MM.1S (cell line): ENCODE results near the gene RALGPS2.

Source experiments
- DNase-seq: peaks from one replicate; pipeline ENCODE4 v3.0.0-alpha.2; 2015
- H2AFZ ChIP-seq: fragments of 300-600 bp; sonication (generic); 2 replicates; pipeline ENCODE4 v1.6.0; 2016; ENCODE audit warnings: antibody characterized with exemption, low read length
- H3F3A ChIP-seq: fragments of 300-600 bp; sonication (generic); 2 replicates; pipeline ENCODE4 v1.6.1; 2016; ENCODE audit warnings: mild to moderate bottlenecking, antibody characterized with exemption, low read length, moderate library complexity, mixed read lengths; ENCODE audit not compliant: insufficient read depth
- H3K27ac ChIP-seq: fragments of 300-600 bp; sonication (generic); 2 replicates; pipeline ENCODE4 v1.5.1; 2016; ENCODE audit warnings: mild to moderate bottlenecking, low read length
- H3K27me3 ChIP-seq: fragments of 300-600 bp; sonication (generic); replicated peaks from 2 replicates; pipeline ENCODE4 v1.6.0; 2016; ENCODE audit warnings: low read length; ENCODE audit not compliant: insufficient read depth
- H3K36me3 ChIP-seq: fragments of 300-600 bp; sonication (generic); replicated peaks from 2 replicates; pipeline ENCODE4 v1.6.1; 2016; ENCODE audit warnings: mild to moderate bottlenecking, low read length, mixed read lengths; ENCODE audit not compliant: insufficient read depth
- H3K4me1 ChIP-seq: fragments of 300-600 bp; sonication (generic); 2 replicates; pipeline ENCODE4 v1.6.1; 2016; ENCODE audit warnings: low read length, mixed read lengths
- H3K4me2 ChIP-seq: fragments of 300-600 bp; sonication (generic); 2 replicates; pipeline ENCODE4 v1.6.0; 2016; ENCODE audit warnings: low read depth, low read length
- H3K4me3 ChIP-seq: fragments of 300-600 bp; sonication (generic); 2 replicates; pipeline ENCODE4 v1.5.1; 2016; ENCODE audit warnings: low read length, mixed read lengths
- H3K79me2 ChIP-seq: fragments of 300-600 bp; sonication (generic); 2 replicates; pipeline ENCODE4 v1.6.1; 2016; ENCODE audit warnings: mixed run types, low read length, mixed read lengths
- H3K9ac ChIP-seq: fragments of 300-600 bp; sonication (generic); 2 replicates; pipeline ENCODE4 v1.6.1; 2016; ENCODE audit warnings: low read length, mixed read lengths
- H3K9me2 ChIP-seq: fragments of 300-600 bp; sonication (generic); replicated peaks from 2 replicates; pipeline ENCODE4 v1.6.1; 2016; ENCODE audit warnings: mild to moderate bottlenecking, low read length, mixed read lengths; ENCODE audit not compliant: insufficient read depth
- H3K9me3 ChIP-seq: fragments of 300-600 bp; sonication (generic); replicated peaks from 2 replicates; pipeline ENCODE4 v1.6.1; 2016; ENCODE audit warnings: mild to moderate bottlenecking, low read length, mixed read lengths; ENCODE audit not compliant: insufficient read depth
- H4K20me1 ChIP-seq: fragments of 300-600 bp; sonication (generic); 2 replicates; pipeline ENCODE4 v1.6.1; 2016; ENCODE audit warnings: mild to moderate bottlenecking, low read length, moderate library complexity, mixed read lengths; ENCODE audit not compliant: insufficient read depth
- EZH2 ChIP-seq: fragments of 300-600 bp; sonication (generic); optimal IDR thresholded peaks from 2 replicates; pipeline ENCODE3; 2017; ENCODE audit warnings: low read depth, mild to moderate bottlenecking, antibody characterized with exemption, low read length, mixed read lengths
- EZH2phosphoT487 ChIP-seq: fragments of 300-600 bp; sonication (generic); IDR thresholded peaks from 2 replicates; pipeline ENCODE4 v1.6.1; 2018; ENCODE audit warnings: antibody characterized with exemption, low read length
- TF ChIP-seq, protein P1 (sequence below): fragments of 300-600 bp; sonication (generic); IDR thresholded peaks from 2 replicates; pipeline ENCODE4 v1.5.1; 2016; ENCODE audit warnings: antibody characterized with exemption, low read length, mixed read lengths

RALGPS2 gene

DNA sequence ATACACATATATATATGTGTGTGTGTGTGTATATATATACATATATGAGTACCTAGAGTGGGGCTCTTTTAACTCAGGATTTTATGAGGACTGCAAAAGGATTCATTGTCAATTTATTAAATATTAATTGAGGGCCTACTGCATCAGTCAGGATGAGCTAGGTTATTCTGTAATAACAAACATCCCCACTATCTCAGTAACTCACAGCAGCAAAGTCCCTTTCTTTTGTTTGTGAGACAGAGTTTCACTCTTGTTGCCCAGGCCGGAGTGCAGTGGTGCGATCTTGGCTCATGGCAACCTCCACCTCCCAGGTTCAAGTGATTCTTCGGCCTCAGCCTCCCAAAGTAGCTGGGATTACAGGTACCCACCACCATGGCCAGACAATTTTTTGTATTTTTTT, 236.8 kb downstream of the RALGPS2 start:
- no peaks in the 10 kb centered on the region for H4K20me1 ChIP-seq
- H3K4me2 ChIP-seq, result no peak overlapping the region
- no peak overlapping the region for H2AFZ ChIP-seq
- H3K4me1 ChIP-seq, result 0 out of 2 replicates have a peak, but pooled peaks cover 3% of the 10 kb centered on the region
- TF ChIP-seq EZH2phosphoT487 (no peak), EZH2 (no peak)
- TF ChIP-seq, protein P1, sequence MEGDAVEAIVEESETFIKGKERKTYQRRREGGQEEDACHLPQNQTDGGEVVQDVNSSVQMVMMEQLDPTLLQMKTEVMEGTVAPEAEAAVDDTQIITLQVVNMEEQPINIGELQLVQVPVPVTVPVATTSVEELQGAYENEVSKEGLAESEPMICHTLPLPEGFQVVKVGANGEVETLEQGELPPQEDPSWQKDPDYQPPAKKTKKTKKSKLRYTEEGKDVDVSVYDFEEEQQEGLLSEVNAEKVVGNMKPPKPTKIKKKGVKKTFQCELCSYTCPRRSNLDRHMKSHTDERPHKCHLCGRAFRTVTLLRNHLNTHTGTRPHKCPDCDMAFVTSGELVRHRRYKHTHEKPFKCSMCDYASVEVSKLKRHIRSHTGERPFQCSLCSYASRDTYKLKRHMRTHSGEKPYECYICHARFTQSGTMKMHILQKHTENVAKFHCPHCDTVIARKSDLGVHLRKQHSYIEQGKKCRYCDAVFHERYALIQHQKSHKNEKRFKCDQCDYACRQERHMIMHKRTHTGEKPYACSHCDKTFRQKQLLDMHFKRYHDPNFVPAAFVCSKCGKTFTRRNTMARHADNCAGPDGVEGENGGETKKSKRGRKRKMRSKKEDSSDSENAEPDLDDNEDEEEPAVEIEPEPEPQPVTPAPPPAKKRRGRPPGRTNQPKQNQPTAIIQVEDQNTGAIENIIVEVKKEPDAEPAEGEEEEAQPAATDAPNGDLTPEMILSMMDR, result no peak
- H3K9ac ChIP-seq, result no peak overlapping the region
- no peaks in the 10 kb centered on the region for H3K79me2 ChIP-seq
- no peaks in the 10 kb centered on the region for H3K9me3 ChIP-seq
- H3K36me3 ChIP-seq, result no peaks in the 10 kb centered on the region
- H3K27me3 ChIP-seq, result no peaks in the 10 kb centered on the region
- no peaks in the 10 kb centered on the region for H3K9me2 ChIP-seq
- H3F3A ChIP-seq, result no peaks in the 10 kb centered on the region
- no peak overlapping the region for H3K4me3 ChIP-seq
- DNase-seq, result no peak
- H3K27ac ChIP-seq, result no peak overlapping the region

DNA sequence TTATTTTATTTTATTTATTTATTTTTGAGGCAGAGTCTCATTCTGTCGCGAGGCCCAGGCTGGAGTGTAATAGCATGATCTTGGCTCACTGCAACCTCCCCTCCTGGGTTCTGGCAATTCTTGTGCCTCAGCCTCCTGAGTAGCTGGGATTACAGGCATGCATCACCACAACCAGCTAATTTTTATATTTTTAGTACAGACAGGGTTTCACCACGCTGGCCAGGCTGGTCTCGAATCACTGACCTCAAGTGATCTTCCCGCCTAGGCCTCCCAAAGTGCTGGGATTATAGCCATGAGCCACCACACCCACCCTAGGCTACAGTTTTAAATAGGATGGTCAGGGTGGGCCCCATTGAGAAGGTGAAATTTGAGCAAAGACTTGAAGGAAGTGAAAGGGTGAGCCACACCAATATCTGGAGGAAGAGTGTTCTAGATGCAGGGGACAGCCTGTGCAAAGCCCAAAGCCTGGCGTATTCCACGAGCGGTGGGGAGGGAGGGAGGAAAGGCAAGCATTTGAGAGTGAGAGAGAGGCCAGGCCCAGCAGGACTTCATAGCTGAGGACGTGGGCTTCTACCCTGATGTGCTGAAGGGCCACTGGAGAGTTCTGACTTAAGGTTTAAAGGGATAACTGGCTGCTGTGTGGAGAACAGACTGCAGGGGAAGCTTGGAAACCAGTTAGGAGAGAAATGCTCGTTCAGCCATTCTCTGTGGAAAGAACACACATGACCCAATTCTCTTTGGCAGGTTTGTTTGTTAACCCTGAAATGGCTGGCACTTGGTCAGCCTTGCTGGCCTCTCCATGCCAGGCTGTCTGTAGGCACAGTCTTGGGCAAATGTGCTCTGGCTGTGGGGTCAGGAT, 238.0 kb downstream of the RALGPS2 start:
- TF ChIP-seq EZH2phosphoT487 (no peak), EZH2 (no peak)
- TF ChIP-seq, protein P1, result no peak

DNA sequence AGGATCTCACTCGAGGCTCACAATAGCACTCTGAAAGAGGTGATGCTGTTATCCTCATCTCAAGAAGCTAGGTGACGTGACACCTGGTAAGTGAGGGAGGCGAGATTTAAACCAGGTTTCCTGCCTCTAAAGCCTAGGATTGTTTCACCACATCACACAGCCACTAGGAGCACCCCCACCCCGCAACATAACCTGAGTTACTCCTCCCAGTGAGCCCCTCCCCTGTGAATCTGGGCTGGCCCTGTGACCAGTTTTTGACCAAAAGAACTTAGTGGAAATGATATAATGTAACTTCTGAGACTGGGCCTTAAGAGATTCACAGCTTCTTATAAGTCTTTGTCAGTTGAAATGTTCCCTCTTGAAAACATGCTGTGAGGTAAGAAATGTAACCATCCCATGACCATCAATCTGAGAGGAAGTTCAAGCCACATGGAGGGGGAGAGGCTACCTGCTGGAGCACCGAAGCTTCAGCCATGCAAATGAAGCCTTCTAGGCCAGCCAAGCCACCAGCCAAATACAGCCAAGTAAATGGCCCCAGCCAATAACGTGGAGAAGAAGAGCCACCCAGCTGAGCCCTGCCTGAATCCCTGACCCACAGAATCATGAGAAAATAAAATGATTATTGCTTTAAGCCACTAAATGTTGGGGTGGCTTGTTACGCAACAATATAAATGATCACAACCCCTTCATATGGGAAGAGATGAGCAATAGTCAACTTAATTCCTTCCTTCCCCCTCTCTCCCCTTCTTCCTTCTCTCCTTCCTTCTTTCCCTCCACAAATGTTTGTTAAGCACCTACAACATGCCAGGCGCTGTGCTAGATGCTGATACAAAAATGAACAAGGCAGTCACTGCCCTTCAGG, 239.7 kb downstream of the RALGPS2 start:
- H3K79me2 ChIP-seq, result no peaks in the 10 kb centered on the region
- no peaks in the 10 kb centered on the region for H3K9me3 ChIP-seq
- peaks cover 21% of the 10 kb centered on the region for H3K4me1 ChIP-seq
- no peaks in the 10 kb centered on the region for H3K36me3 ChIP-seq
- H3K27me3 ChIP-seq, result no peaks in the 10 kb centered on the region
- H3F3A ChIP-seq, result peaks cover 7% of the 10 kb centered on the region; the same call in 1 of the 2 replicates
- H3K9me2 ChIP-seq, result no peaks in the 10 kb centered on the region
- H3K27ac ChIP-seq, result no peak overlapping the region
- no peak for TF ChIP-seq EZH2
- TF ChIP-seq EZH2phosphoT487, result no peak
- TF ChIP-seq, protein P1, result no peak
- no peak overlapping the region for H3K9ac ChIP-seq
- no peak for DNase-seq
- H3K4me3 ChIP-seq, result no peak overlapping the region
- H2AFZ ChIP-seq, result no peak overlapping the region
- H3K4me2 ChIP-seq, result no peak overlapping the region
- no peaks in the 10 kb centered on the region for H4K20me1 ChIP-seq

More for the DNA sequence above, 238.0 kb downstream of the RALGPS2 start:
- Histone ChIP-seq H3K36me3 (no peaks in the 10 kb centered on the region), H3K4me3 (no peak overlapping the region), H3K27ac (no peak overlapping the region), H3K9ac (no peak overlapping the region), H3F3A (0 out of 2 replicates have a peak, but pooled peaks cover under 1% of the 10 kb centered on the region), H3K79me2 (no peaks in the 10 kb centered on the region), H3K9me2 (no peaks in the 10 kb centered on the region), H3K9me3 (no peaks in the 10 kb centered on the region), H3K4me2 (no peak overlapping the region), H3K4me1 (peaks cover 7% of the 10 kb centered on the region), H3K27me3 (no peaks in the 10 kb centered on the region), H2AFZ (no peak overlapping the region), H4K20me1 (no peaks in the 10 kb centered on the region)
- no peak for DNase-seq
